DND-41 (cell line): Measurements from ENCODE around the gene SYNPO.

ENCODE experiments used
- ATAC-seq: fragments of 200-7000 bp; cut with Tn5 transposase; 3 replicates; pipeline ENCODE4 v1.9.1; 2021; ENCODE audit warnings: low read depth; ENCODE audit not compliant: insufficient read depth
- DNase-seq: peaks from one replicate; pipeline ENCODE4 v3.0.0-alpha.2; 2020
- H2AFZ ChIP-seq: 2 replicates; pipeline ENCODE4 v1.6.0; 2012; ENCODE audit warnings: low read depth, low read length
- H3K27ac ChIP-seq: 2 replicates; pipeline ENCODE4 v1.5.1; 2012; ENCODE audit warnings: low read length, inconsistent platforms
- H3K27me3 ChIP-seq: fragments of 200-600 bp; sonication (generic); 2 replicates; pipeline ENCODE4 v1.6.0; 2012; ENCODE audit warnings: low read length, mild to moderate bottlenecking, inconsistent platforms; ENCODE audit not compliant: insufficient read depth, poor library complexity
- H3K36me3 ChIP-seq: 2 replicates; pipeline ENCODE4 v1.5.1; 2012; ENCODE audit warnings: low read length, inconsistent platforms; ENCODE audit not compliant: insufficient read depth
- H3K4me1 ChIP-seq: 2 replicates; pipeline ENCODE4 v1.5.1; 2012; ENCODE audit warnings: mild to moderate bottlenecking, low read length; ENCODE audit not compliant: insufficient read depth
- H3K4me2 ChIP-seq: 2 replicates; pipeline ENCODE4 v1.6.0; 2012; ENCODE audit warnings: mild to moderate bottlenecking, moderate library complexity, low read length, inconsistent platforms; ENCODE audit not compliant: insufficient read depth
- H3K4me3 ChIP-seq, 2 experiments: fragments of 200-600 bp in 1 of 2; shearing (Covaris generic) in 1 of 2; 2 replicates each; pipeline ENCODE4 v1.5.1; 2012 to 2016; ENCODE audit warnings: inconsistent platforms in 2 of 2, low read length in 2 of 2, mild to moderate bottlenecking in 2 of 2, low read depth in 1 of 2, moderate library complexity in 1 of 2
- H3K79me2 ChIP-seq: 2 replicates; pipeline ENCODE4 v1.6.0; 2012; ENCODE audit warnings: low read length, inconsistent platforms; ENCODE audit not compliant: insufficient read depth
- H3K9ac ChIP-seq: 2 replicates; pipeline ENCODE4 v1.6.0; 2012; ENCODE audit warnings: low read depth, mild to moderate bottlenecking, inconsistent platforms, low read length, moderate library complexity
- H3K9me3 ChIP-seq: 2 replicates; pipeline ENCODE4 v1.5.1; 2012; ENCODE audit warnings: low read length, moderate library complexity, mild to moderate bottlenecking, inconsistent platforms; ENCODE audit not compliant: insufficient read depth, severe bottlenecking
- H4K20me1 ChIP-seq: 2 replicates; pipeline ENCODE4 v1.6.0; 2012; ENCODE audit warnings: low read length; ENCODE audit not compliant: insufficient read depth
- CTCF ChIP-seq: IDR thresholded peaks from 2 replicates; pipeline ENCODE4 v1.5.1; 2012; ENCODE audit warnings: borderline replicate concordance, low read length, moderate library complexity, mild to moderate bottlenecking; ENCODE audit not compliant: poor library complexity, severe bottlenecking; ENCODE audit errors: extremely low read depth
- EZH2 ChIP-seq: IDR thresholded peaks from 3 replicates; pipeline ENCODE4 v1.6.1; 2012; ENCODE audit warnings: borderline replicate concordance, low read depth, mild to moderate bottlenecking, moderate library complexity, low read length, inconsistent platforms; ENCODE audit not compliant: severe bottlenecking

SYNPO gene

DNA sequence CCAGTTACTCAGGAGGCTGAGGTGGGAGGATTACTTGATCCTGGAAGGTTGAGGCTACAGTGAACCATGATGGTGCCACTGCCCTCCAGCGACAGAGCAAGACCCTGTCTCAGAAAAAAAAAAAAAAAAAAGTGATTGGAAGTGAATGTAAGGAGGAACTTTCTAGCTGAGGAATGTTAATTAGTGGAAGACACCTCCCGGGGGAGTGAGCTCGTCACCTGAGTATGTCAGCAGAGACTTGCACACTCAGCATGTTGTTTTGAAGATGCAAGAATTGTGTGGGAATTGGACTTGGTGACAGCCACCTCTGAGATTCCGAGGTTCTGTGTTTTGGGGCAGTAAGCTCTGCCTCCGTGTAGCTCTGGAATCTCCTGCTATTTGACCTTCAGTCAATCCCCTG lies 3.6 kb downstream of the SYNPO start:
- TF ChIP-seq CTCF, result no peak
- no peak for TF ChIP-seq EZH2
- Histone ChIP-seq H3K4me3 (no peak overlapping the region), H2AFZ (no peak overlapping the region), H3K79me2 (no peaks in the 10 kb centered on the region), H3K9ac (no peak overlapping the region), H3K4me1 (no peaks in the 10 kb centered on the region), H3K27me3 (peaks cover 23% of the 10 kb centered on the region), H4K20me1 (no peaks in the 10 kb centered on the region), H3K4me2 (no peak overlapping the region), H3K9me3 (no peaks in the 10 kb centered on the region), H3K27ac (no peak overlapping the region), H3K36me3 (no peaks in the 10 kb centered on the region)
- no peak for ATAC-seq
- DNase-seq, result no peak

DNA sequence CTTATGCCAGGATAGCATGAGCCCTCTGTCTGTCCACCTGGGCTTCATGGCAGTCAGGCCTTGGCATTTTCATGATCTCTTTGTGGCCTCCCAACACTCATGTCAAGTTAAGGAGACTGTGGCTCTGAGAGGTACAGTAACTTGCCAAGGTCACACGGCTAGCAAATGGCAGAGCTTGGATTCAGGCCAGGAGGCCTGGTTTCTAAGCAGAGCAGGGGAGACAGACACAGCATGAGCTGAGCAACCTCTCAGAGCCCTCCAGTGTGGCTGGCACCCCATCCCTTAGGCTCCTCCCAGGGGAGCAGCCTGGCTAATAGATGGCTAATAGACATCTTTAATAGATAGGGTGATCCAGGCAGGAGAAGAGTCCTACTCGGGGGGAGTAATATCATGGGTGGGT lies 4.1 kb downstream of the SYNPO start:
- H3K27ac ChIP-seq, result no peak overlapping the region
- no peaks in the 10 kb centered on the region for H3K4me1 ChIP-seq
- no peak overlapping the region for H2AFZ ChIP-seq

DNA sequence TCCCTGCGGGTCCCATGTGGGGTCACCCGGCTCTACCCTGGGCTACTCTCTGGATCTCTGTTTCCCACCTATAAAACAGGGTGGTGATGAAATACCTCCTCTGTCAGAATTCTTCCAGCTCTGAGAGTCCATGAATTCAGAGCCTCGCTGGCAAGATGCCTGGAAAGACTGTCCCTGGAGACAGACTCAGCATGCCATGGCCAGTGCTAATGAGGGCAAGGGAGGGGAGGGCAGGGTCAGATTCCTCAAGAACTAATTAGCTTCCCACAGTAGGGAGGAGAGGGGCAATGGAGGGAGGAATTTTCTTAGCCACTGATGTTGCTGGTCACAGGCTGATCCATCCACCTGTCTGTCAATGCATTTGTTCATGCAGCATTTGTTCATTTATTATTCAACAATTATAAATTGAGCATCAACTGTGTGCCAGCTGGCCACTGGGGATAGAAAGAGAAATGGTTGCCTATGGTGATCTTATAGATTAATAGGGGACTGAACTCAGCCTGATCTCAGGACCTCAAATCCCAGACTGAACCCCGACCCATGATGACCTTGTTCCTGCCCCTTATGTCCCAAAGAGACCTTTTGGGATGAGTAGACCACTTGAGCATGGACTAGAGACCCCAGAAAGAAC lies 4.7 kb downstream of the SYNPO start:
- TF ChIP-seq EZH2, result no peak
- no peak for TF ChIP-seq CTCF
- H4K20me1 ChIP-seq, result no peaks in the 10 kb centered on the region
- no peak overlapping the region for H2AFZ ChIP-seq
- H3K36me3 ChIP-seq, result no peaks in the 10 kb centered on the region
- no peaks in the 10 kb centered on the region for H3K4me1 ChIP-seq
- DNase-seq, result no peak
- no peaks in the 10 kb centered on the region for H3K9me3 ChIP-seq
- no peak overlapping the region for H3K27ac ChIP-seq
- H3K9ac ChIP-seq, result no peak overlapping the region
- H3K27me3 ChIP-seq, result peaks cover 23% of the 10 kb centered on the region
- no peak overlapping the region for H3K4me2 ChIP-seq
- ATAC-seq, result no peak
- no peak overlapping the region for H3K4me3 ChIP-seq
- no peaks in the 10 kb centered on the region for H3K79me2 ChIP-seq

More for the DNA sequence above, 4.1 kb downstream of the SYNPO start:
- Histone ChIP-seq H4K20me1 (no peaks in the 10 kb centered on the region), H3K9ac (no peak overlapping the region), H3K4me2 (no peak overlapping the region), H3K9me3 (no peaks in the 10 kb centered on the region), H3K27me3 (peaks cover 23% of the 10 kb centered on the region), H3K36me3 (no peaks in the 10 kb centered on the region), H3K4me3 (no peak overlapping the region), H3K79me2 (no peaks in the 10 kb centered on the region)
- ATAC-seq (no peak), DNase-seq (no peak)
- TF ChIP-seq CTCF, result no peak
- TF ChIP-seq EZH2, result no peak
